ENCODE measurements around the gene ACSM6.

The ACSM6 gene

GRCh38 chr10:95273393-95274312, 79.6 kb downstream of the ACSM6 start:
- DNase-seq (ENCODE audit: low spot score): no peak

- DNase-seq (ENCODE audit: low spot score): no peak
Measured at GRCh38 chr10:95275726-95276366, 81.8 kb downstream of the ACSM6 start.

DNA sequence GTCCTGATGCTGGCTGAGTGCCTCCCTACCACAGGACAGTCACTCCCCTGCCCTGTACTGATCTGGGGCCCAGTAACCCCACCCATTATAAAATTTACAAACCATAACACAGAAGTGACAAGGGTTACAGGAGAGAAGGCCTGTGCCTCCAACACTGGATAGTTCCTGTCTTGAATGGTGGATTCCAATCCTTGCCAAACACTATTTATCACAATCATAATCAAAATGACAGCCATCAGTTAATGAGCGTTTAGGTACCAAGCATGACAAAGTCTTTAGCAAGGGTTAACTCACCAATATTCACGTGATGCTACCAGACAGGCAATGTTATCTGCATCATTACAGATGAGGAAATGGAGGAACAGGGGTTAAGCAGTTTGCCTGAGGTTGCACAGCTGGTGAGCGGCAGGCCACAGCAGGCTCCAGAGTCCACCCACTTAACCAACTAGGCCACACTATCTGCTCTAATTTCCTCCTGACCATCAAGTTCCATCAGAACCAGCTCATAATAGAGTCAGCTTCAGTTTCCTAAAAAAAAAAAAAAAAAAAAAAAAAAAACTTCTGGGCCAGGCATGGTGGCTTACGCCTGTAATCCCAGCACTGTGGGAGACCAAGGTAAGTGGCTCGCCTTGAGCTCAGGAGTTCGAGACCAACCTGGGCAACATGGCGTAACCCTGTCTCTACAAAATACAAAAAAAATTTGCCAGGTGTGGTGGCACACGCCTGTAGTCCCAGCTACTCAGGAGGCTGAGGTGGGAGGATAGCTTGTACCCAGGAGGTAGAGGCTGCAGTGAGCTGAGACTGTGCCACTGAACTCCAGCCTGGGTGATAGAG, 82.5 kb downstream of the ACSM6 start:
- DNase-seq (ENCODE audit: low spot score): no peak

- DNase-seq (ENCODE audit: low spot score): no peak
Measured at GRCh38 chr10:95277201-95277570, 83.1 kb downstream of the ACSM6 start.

- no peak for DNase-seq (ENCODE audit: low spot score)
Measured at GRCh38 chr10:95277614-95278013, 83.6 kb downstream of the ACSM6 start.
